C4-2B (cell line): ENCODE results near the gene ARHGEF19.

Experiments used
- ZFX ChIP-seq: fragments of 450-650 bp; IDR thresholded peaks from 2 replicates; pipeline ENCODE4 v1.6.1; 2017
- TF ChIP-seq, protein P1 (sequence below): fragments of 450-650 bp; conservative IDR thresholded peaks from 2 replicates; pipeline ENCODE4 v1.5.1; 2017; ENCODE audit warnings: mild to moderate bottlenecking

- TF ChIP-seq, protein P1, sequence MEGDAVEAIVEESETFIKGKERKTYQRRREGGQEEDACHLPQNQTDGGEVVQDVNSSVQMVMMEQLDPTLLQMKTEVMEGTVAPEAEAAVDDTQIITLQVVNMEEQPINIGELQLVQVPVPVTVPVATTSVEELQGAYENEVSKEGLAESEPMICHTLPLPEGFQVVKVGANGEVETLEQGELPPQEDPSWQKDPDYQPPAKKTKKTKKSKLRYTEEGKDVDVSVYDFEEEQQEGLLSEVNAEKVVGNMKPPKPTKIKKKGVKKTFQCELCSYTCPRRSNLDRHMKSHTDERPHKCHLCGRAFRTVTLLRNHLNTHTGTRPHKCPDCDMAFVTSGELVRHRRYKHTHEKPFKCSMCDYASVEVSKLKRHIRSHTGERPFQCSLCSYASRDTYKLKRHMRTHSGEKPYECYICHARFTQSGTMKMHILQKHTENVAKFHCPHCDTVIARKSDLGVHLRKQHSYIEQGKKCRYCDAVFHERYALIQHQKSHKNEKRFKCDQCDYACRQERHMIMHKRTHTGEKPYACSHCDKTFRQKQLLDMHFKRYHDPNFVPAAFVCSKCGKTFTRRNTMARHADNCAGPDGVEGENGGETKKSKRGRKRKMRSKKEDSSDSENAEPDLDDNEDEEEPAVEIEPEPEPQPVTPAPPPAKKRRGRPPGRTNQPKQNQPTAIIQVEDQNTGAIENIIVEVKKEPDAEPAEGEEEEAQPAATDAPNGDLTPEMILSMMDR = peak; percentile 88
- TF ChIP-seq ZFX = no peak
Observed at GRCh38 chr1:16187748-16188401, 24.6 kb downstream of the ARHGEF19 start.
